GM19351 (cell line): ENCODE measurements around the gene IDH3G.
"Not testable (repeated sequence)": the region's sequence is repeated elsewhere in the genome, so short reads cannot be mapped to it uniquely, and the experiment has no call there.

Source experiments
- ATAC-seq: cut with Tn5 transposase; IDR thresholded peaks from one replicate; pipeline ENCODE4 v1.9.1; 2021; ENCODE audit warnings: mild to moderate bottlenecking, moderate library complexity; ENCODE audit not compliant: unreplicated experiment

IDH3G gene

GRCh38 chrX:153763298-153763932 lies 30.8 kb downstream of the IDH3G start:
- ATAC-seq = no peak

- no peak for ATAC-seq
Measured at GRCh38 chrX:153762626-153763173, 31.5 kb downstream of the IDH3G start.

- ATAC-seq = no peak
Measured at GRCh38 chrX:153761863-153762262, 32.3 kb downstream of the IDH3G start.

GRCh38 chrX:153755136-153755535 lies 39.0 kb downstream of the IDH3G start:
- no peak for ATAC-seq

GRCh38 chrX:153750127-153750774 lies 43.9 kb downstream of the IDH3G start:
- no peak for ATAC-seq

- ATAC-seq = not testable (repeated sequence)
Measured at GRCh38 chrX:153749017-153749416, 45.2 kb downstream of the IDH3G start.

GRCh38 chrX:153746991-153747390 lies 47.2 kb downstream of the IDH3G start:
- ATAC-seq = not testable (repeated sequence)

- no peak for ATAC-seq
Measured at GRCh38 chrX:153746359-153746758, 47.8 kb downstream of the IDH3G start.

- not testable (repeated sequence) for ATAC-seq
Measured at GRCh38 chrX:153745067-153745433, 49.1 kb downstream of the IDH3G start.

GRCh38 chrX:153744210-153745066 lies 49.7 kb downstream of the IDH3G start:
- ATAC-seq = no peak

GRCh38 chrX:153743468-153744209 lies 50.5 kb downstream of the IDH3G start:
- ATAC-seq = not testable (repeated sequence)

GRCh38 chrX:153742796-153743467 lies 51.2 kb downstream of the IDH3G start:
- ATAC-seq = not testable (repeated sequence)

GRCh38 chrX:153742111-153742510 lies 52.1 kb downstream of the IDH3G start:
- not testable (repeated sequence) for ATAC-seq

GRCh38 chrX:153741446-153741845 lies 52.7 kb downstream of the IDH3G start:
- ATAC-seq = no peak

GRCh38 chrX:153740631-153741222 lies 53.4 kb downstream of the IDH3G start:
- no peak for ATAC-seq

GRCh38 chrX:153739754-153740486 lies 54.3 kb downstream of the IDH3G start:
- no peak for ATAC-seq

- ATAC-seq = no peak
Measured at GRCh38 chrX:153738056-153738605, 56.0 kb downstream of the IDH3G start.

GRCh38 chrX:153736871-153737441 lies 57.2 kb downstream of the IDH3G start:
- ATAC-seq = no peak
